GM06990 (cell line): ENCODE measurements around the gene NCK2.

Experiments used
- DNase-seq: peaks from one replicate; pipeline ENCODE4 v3.0.0-alpha.2; 2011; ENCODE audit not compliant: insufficient read length; ENCODE audit errors: extremely low read depth
- H3K27me3 ChIP-seq: replicated peaks from 2 replicates; pipeline ENCODE4 v1.6.0; 2011; ENCODE audit warnings: low read length; ENCODE audit not compliant: control insufficient read depth, insufficient read depth
- H3K36me3 ChIP-seq: 2 replicates; pipeline ENCODE4 v1.5.1; 2011; ENCODE audit warnings: low read length; ENCODE audit not compliant: control insufficient read depth, insufficient read depth
- H3K4me3 ChIP-seq: replicated peaks from 2 replicates; pipeline ENCODE4 v1.5.1; 2011; ENCODE audit warnings: low read depth, mild to moderate bottlenecking, control low read depth, low read length
- CTCF ChIP-seq: IDR thresholded peaks from 2 replicates; pipeline ENCODE4 v1.5.1; 2011; ENCODE audit warnings: low read length, control low read depth, mild to moderate bottlenecking, inconsistent platforms; ENCODE audit not compliant: insufficient read depth, poor library complexity, severe bottlenecking

The NCK2 gene

GRCh38 chr2:105834931-105835330 is 90.2 kb downstream of the NCK2 start:
- no peak overlapping the region for H3K4me3 ChIP-seq
- no peaks in the 10 kb centered on the region for H3K27me3 ChIP-seq
- DNase-seq = peak; percentile 50
- no peak for TF ChIP-seq CTCF
- no peaks in the 10 kb centered on the region; the same call in 1 of the 2 replicates for H3K36me3 ChIP-seq

- no peak for TF ChIP-seq CTCF
- no peak for DNase-seq
- Histone ChIP-seq H3K27me3 (no peaks in the 10 kb centered on the region), H3K36me3 (no peaks in the 10 kb centered on the region; the same call in 1 of the 2 replicates), H3K4me3 (no peak overlapping the region)
Observed at GRCh38 chr2:105836341-105836740, 91.6 kb downstream of the NCK2 start.

GRCh38 chr2:105836840-105837692 is 92.4 kb downstream of the NCK2 start:
- TF ChIP-seq CTCF = no peak
- DNase-seq = no peak

GRCh38 chr2:105839793-105840192 is 95.1 kb downstream of the NCK2 start:
- no peak for DNase-seq
- Histone ChIP-seq H3K27me3 (no peaks in the 10 kb centered on the region), H3K4me3 (no peak overlapping the region), H3K36me3 (no peaks in the 10 kb centered on the region; the same call in 1 of the 2 replicates)
- no peak for TF ChIP-seq CTCF

More at GRCh38 chr2:105836840-105837692, 92.4 kb downstream of the NCK2 start:
- Histone ChIP-seq H3K27me3 (no peaks in the 10 kb centered on the region), H3K4me3 (no peak overlapping the region), H3K36me3 (no peaks in the 10 kb centered on the region; the same call in 1 of the 2 replicates)

- no peaks in the 10 kb centered on the region for H3K27me3 ChIP-seq
- H3K36me3 ChIP-seq = no peaks in the 10 kb centered on the region; the same call in 1 of the 2 replicates
- TF ChIP-seq CTCF = no peak
- no peak overlapping the region for H3K4me3 ChIP-seq
- DNase-seq = no peak
Observed at GRCh38 chr2:105840933-105841332, 96.2 kb downstream of the NCK2 start.

- H3K36me3 ChIP-seq = no peaks in the 10 kb centered on the region; the same call in 1 of the 2 replicates
- DNase-seq = no peak
- no peak overlapping the region for H3K4me3 ChIP-seq
- TF ChIP-seq CTCF = no peak
- H3K27me3 ChIP-seq = no peaks in the 10 kb centered on the region
Observed at GRCh38 chr2:105841551-105841950, 96.8 kb downstream of the NCK2 start.
